Sigmoid colon (tissue), 4 donors: ENCODE results near the gene EMX2.

Experiments
- CTCF ChIP-seq, 4 experiments: fragments of 450-650 bp in 3 of 4; fragments of 200-600 bp in 1 of 4; IDR thresholded peaks; one replicate each; pipeline ENCODE4 v1.5.1; 2016 to 2019; ENCODE audit warnings: antibody characterized with exemption in 4 of 4, mild to moderate bottlenecking in 3 of 4, moderate library complexity in 2 of 4
- EP300 ChIP-seq, 4 donors: sonication (generic); formaldehyde crosslinking; IDR thresholded peaks; one replicate each; pipeline ENCODE4 v1.6.1; 2017; ENCODE audit warnings: antibody characterized with exemption in 4 of 4

GRCh38 chr10:117552701-117553141 is 10.2 kb downstream of the EMX2 start:
- TF ChIP-seq EP300 (IDR thresholded peaks at IDR 0.05) (no peak), CTCF (IDR thresholded peaks at IDR 0.05) (no peak)
